ENCODE results near the gene ARG2.
A peak's percentile ranks its signal among the peaks of the same experiment; 100 is the strongest.
"Not testable (repeated sequence)": the region's sequence is repeated elsewhere in the genome, so short reads cannot be mapped to it uniquely, and the experiment has no call there.

The ARG2 gene

GRCh38 chr14:67586369-67586768 lies 33.4 kb upstream of the ARG2 start:
- no peak for DNase-seq

GRCh38 chr14:67589204-67589770 lies 30.4 kb upstream of the ARG2 start:
- DNase-seq, result no peak

- DNase-seq, result not testable (repeated sequence)
These were observed 26.1 kb upstream of the ARG2 start for GRCh38 chr14:67593650-67594049.

GRCh38 chr14:67595392-67595791 lies 24.3 kb upstream of the ARG2 start:
- no peak for DNase-seq

- peak; percentile 78 for DNase-seq
These were observed 19.8 kb upstream of the ARG2 start, which contains the start of gene PIGH for GRCh38 chr14:67599698-67600561. TSS of gene PIGH (minus strand) at chr14:67600268. CDS start at chr14:67600203, 65 bp downstream.

- not testable (repeated sequence) for DNase-seq
These were observed 19.2 kb upstream of the ARG2 start for GRCh38 chr14:67600562-67600974.

GRCh38 chr14:67602076-67602475 lies 17.6 kb upstream of the ARG2 start:
- DNase-seq, result no peak

GRCh38 chr14:67602995-67603545 lies 16.6 kb upstream of the ARG2 start:
- DNase-seq, result no peak

- no peak for DNase-seq
These were observed 12.1 kb upstream of the ARG2 start for GRCh38 chr14:67607646-67608045.

- no peak for DNase-seq
These were observed 9.9 kb upstream of the ARG2 start for GRCh38 chr14:67609642-67610310.

GRCh38 chr14:67610491-67610890 lies 9.2 kb upstream of the ARG2 start:
- no peak for DNase-seq

- DNase-seq, result peak; percentile 50
These were observed 1.1 kb upstream of the ARG2 start for GRCh38 chr14:67618617-67619063.

- DNase-seq, result peak; percentile 38
These were observed 581 bp downstream of the ARG2 start for GRCh38 chr14:67620217-67620785.

GRCh38 chr14:67622675-67623074 lies 3.0 kb downstream of the ARG2 start:
- DNase-seq, result no peak

- no peak for DNase-seq
These were observed 3.4 kb downstream of the ARG2 start for GRCh38 chr14:67623114-67623513.

GRCh38 chr14:67626131-67626530 lies 6.4 kb downstream of the ARG2 start:
- not testable (repeated sequence) for DNase-seq

- DNase-seq, result no peak
These were observed 7.8 kb downstream of the ARG2 start for GRCh38 chr14:67627519-67627918.

- DNase-seq, result no peak
These were observed 10.5 kb downstream of the ARG2 start for GRCh38 chr14:67630186-67630585.

- DNase-seq, result no peak
These were observed 11.2 kb downstream of the ARG2 start for GRCh38 chr14:67630938-67631337.

- DNase-seq, result no peak
These were observed 13.9 kb downstream of the ARG2 start for GRCh38 chr14:67633451-67634147.

- DNase-seq, result no peak
These were observed 16.7 kb downstream of the ARG2 start for GRCh38 chr14:67636361-67636919.

- DNase-seq, result no peak
These were observed 18.9 kb downstream of the ARG2 start for GRCh38 chr14:67638642-67639041.

All from NCI-H146 (cell line).